HCT116 (cell line): ENCODE results near the gene GUK1. TPM values are rescaled to one million over a fixed set of nuclear protein-coding genes. Genes with fewer than 3 reads are reported as not detected.

Source experiments
- ATAC-seq: fragments of 200-7000 bp; cut with Tn5 transposase; 2 replicates; pipeline ENCODE4 v1.9.1; 2020; ENCODE audit warnings: mild to moderate bottlenecking, moderate library complexity
- BruUV-seq: library from RNA; stranded (reverse); fragments of 400-500 nt; replicated peaks from 2 replicates; lab custom pipeline; 2021; lab: Mats Ljungman, UMichigan
- CTCF ChIA-PET: fragments of 300-600 bp; sonication (Branson Sonifier 250); formaldehyde crosslinking; loops from one replicate; lab custom pipeline; 2021; ENCODE audit warnings: antibody characterized with exemption; lab: Charles Lee
- POLR2A ChIA-PET: fragments of 300-600, 350-600 bp; sonication (Branson Sonifier 250); formaldehyde crosslinking; loops from one replicate; lab custom pipeline; 2021; ENCODE audit warnings: antibody characterized with exemption; lab: Charles Lee
- RAD21 ChIA-PET, 2 experiments: fragments of 300-600 bp; sonication (Branson Sonifier 250); formaldehyde crosslinking; loops; one replicate each; lab custom pipeline; 2023; ENCODE audit warnings: low total read pairs in 2 of 2; ENCODE audit not compliant: uncharacterized antibody in 2 of 2, unreplicated experiment in 2 of 2, low non-redundant PET in 1 of 2; lab: Charles Lee
- DNase-seq: peaks from one replicate; pipeline ENCODE4 v3.0.0-alpha.2; 2010; ENCODE audit warnings: low read depth, low spot score
- H2AFZ ChIP-seq: fragments of 200-600 bp; shearing (Covaris generic), sonication (generic); 2 replicates; pipeline ENCODE4 v1.6.1; 2017; ENCODE audit warnings: low read depth, mixed run types, mixed read lengths, antibody characterized with exemption, low read length; ENCODE audit not compliant: poor library complexity, severe bottlenecking
- H3K27ac ChIP-seq: 2 replicates; pipeline ENCODE4 v1.5.1; 2012; ENCODE audit warnings: low read depth, low read length
- H3K27me3 ChIP-seq: fragments of 200-600 bp; sonication (generic); 2 replicates; pipeline ENCODE4 v1.6.1; 2016; ENCODE audit warnings: mixed run types, low read length, mixed read lengths; ENCODE audit not compliant: insufficient read depth
- H3K36me3 ChIP-seq, 2 experiments: fragments of 200-500 bp in 1 of 2; fragments of 200-600 bp in 1 of 2; sonication (Bioruptor generic) in 1 of 2; sonication (generic) in 1 of 2; 2 replicates each; pipeline versions ENCODE4 v1.5.1 to v1.6.1; 2014 to 2016; ENCODE audit warnings: low read length in 2 of 2, inconsistent platforms in 1 of 2, mixed read lengths in 1 of 2, mixed run types in 1 of 2; ENCODE audit not compliant: insufficient read depth in 2 of 2, control insufficient read depth in 1 of 2
- H3K4me1 ChIP-seq, 2 experiments: fragments of 200-600 bp in 1 of 2; sonication (generic) in 1 of 2; 2 replicates each; pipeline versions ENCODE4 v1.5.1 to v1.6.1; 2012 to 2017; ENCODE audit warnings: low read length in 2 of 2, inconsistent platforms in 1 of 2, mild to moderate bottlenecking in 1 of 2, mixed read lengths in 1 of 2, mixed run types in 1 of 2, moderate library complexity in 1 of 2; ENCODE audit not compliant: insufficient read depth in 2 of 2, control insufficient read depth in 1 of 2
- H3K4me2 ChIP-seq: fragments of 200-600 bp; sonication (generic); 2 replicates; pipeline ENCODE4 v1.6.1; 2017; ENCODE audit warnings: mixed run types, low read length, mixed read lengths
- H3K4me3 ChIP-seq, 2 experiments: fragments of 200-600 bp in 1 of 2; sonication (generic) in 1 of 2; replicated peaks in 1 of 2; 2 replicates each; pipeline ENCODE4 v1.5.1; 2011 to 2016; ENCODE audit warnings: low read length in 2 of 2, control low read depth in 1 of 2, low read depth in 1 of 2, mild to moderate bottlenecking in 1 of 2, mixed read lengths in 1 of 2, mixed run types in 1 of 2
- H3K79me2 ChIP-seq: fragments of 200-600 bp; sonication (generic); 2 replicates; pipeline ENCODE4 v1.6.1; 2017; ENCODE audit warnings: mild to moderate bottlenecking, mixed run types, low read length, moderate library complexity, mixed read lengths; ENCODE audit not compliant: insufficient read depth
- H3K9ac ChIP-seq: fragments of 200-600 bp; sonication (generic); 2 replicates; pipeline ENCODE4 v1.6.1; 2016; ENCODE audit warnings: low read length, mixed read lengths
- H3K9me2 ChIP-seq: fragments of 200-600 bp; sonication (generic), shearing (Covaris generic); 2 replicates; pipeline ENCODE4 v1.6.1; 2017; ENCODE audit warnings: mixed run types, mild to moderate bottlenecking, moderate library complexity; ENCODE audit not compliant: insufficient read depth
- H3K9me3 ChIP-seq, 2 experiments: fragments of 200-500 bp in 1 of 2; fragments of 200-600 bp in 1 of 2; sonication (Bioruptor generic) in 1 of 2; sonication (generic) in 1 of 2; 2 replicates each; pipeline ENCODE4 v1.6.1; 2014 to 2017; ENCODE audit warnings: low read length in 2 of 2, mixed read lengths in 2 of 2, inconsistent platforms in 1 of 2, low read depth in 1 of 2, mild to moderate bottlenecking in 1 of 2, mixed run types in 1 of 2, moderate library complexity in 1 of 2; ENCODE audit not compliant: control insufficient read depth in 1 of 2, insufficient read depth in 1 of 2
- H4K20me1 ChIP-seq: fragments of 200-600 bp; sonication (generic), shearing (Covaris generic); 2 replicates; pipeline ENCODE4 v1.6.1; 2017; ENCODE audit warnings: mixed run types, mild to moderate bottlenecking, moderate library complexity; ENCODE audit not compliant: insufficient read depth
- CBX3 ChIP-seq: IDR thresholded peaks from 2 replicates; pipeline ENCODE4 v1.6.1; 2012; ENCODE audit warnings: low read depth
- CEBPB ChIP-seq: IDR thresholded peaks from 2 replicates; pipeline ENCODE4 v1.6.1; 2012; ENCODE audit warnings: low read depth
- EGR1 ChIP-seq: IDR thresholded peaks from 2 replicates; pipeline ENCODE4 v1.6.1; 2012; ENCODE audit warnings: low read depth
- EZH2 ChIP-seq: fragments of 200-600 bp; sonication (generic); IDR thresholded peaks from 2 replicates; pipeline ENCODE4 v1.6.1; 2017; ENCODE audit warnings: antibody characterized with exemption, mixed run types
- EZH2phosphoT487 ChIP-seq: fragments of 200-600 bp; IDR thresholded peaks from 2 replicates; pipeline ENCODE4 v1.6.1; 2018; ENCODE audit warnings: antibody characterized with exemption, borderline replicate concordance
- FOSL1 ChIP-seq: IDR thresholded peaks from 2 replicates; pipeline ENCODE4 v1.6.1; 2012; ENCODE audit warnings: low read depth
- JUND ChIP-seq: IDR thresholded peaks from 2 replicates; pipeline ENCODE4 v1.6.1; 2012
- POLR2A ChIP-seq: IDR thresholded peaks from 2 replicates; pipeline ENCODE4 v1.7.0; 2011; ENCODE audit warnings: borderline replicate concordance; ENCODE audit not compliant: insufficient read depth, insufficient read length; ENCODE audit errors: extremely low read depth
- POLR2AphosphoS5 ChIP-seq: IDR thresholded peaks from 2 replicates; pipeline ENCODE4 v1.6.1; 2011; ENCODE audit warnings: mild to moderate bottlenecking, low read depth, low read length, moderate library complexity
- RAD21 ChIP-seq: IDR thresholded peaks from 2 replicates; pipeline ENCODE4 v1.6.1; 2012; ENCODE audit warnings: low read depth, mild to moderate bottlenecking
- SP1 ChIP-seq: IDR thresholded peaks from 2 replicates; pipeline ENCODE4 v1.6.1; 2012; ENCODE audit warnings: low read depth
- TCF7L2 ChIP-seq: IDR thresholded peaks from 2 replicates; pipeline ENCODE4 v1.7.0; 2011; ENCODE audit warnings: borderline replicate concordance, inconsistent platforms; ENCODE audit not compliant: insufficient read depth, insufficient read length; ENCODE audit errors: extremely low read depth
- YY1 ChIP-seq: IDR thresholded peaks from 2 replicates; pipeline ENCODE4 v1.6.1; 2011; ENCODE audit warnings: low read length, low read depth, moderate library complexity, mild to moderate bottlenecking; ENCODE audit not compliant: insufficient replicate concordance; ENCODE audit errors: extremely low read depth
- ZFX ChIP-seq: fragments of 450-650 bp; IDR thresholded peaks from 2 replicates; pipeline ENCODE4 v1.6.1; 2017
- ZNF274 ChIP-seq: fragments of 200-500 bp; sonication (Bioruptor generic); IDR thresholded peaks from 2 replicates; pipeline ENCODE4 v1.6.1; 2014; ENCODE audit warnings: mild to moderate bottlenecking, low read depth, low read length, inconsistent platforms
- intact Hi-C: fragments of 100-400 bp; cut with micrococcal nuclease; formaldehyde crosslinking; loops from 2 replicates; pipeline ENCODE4 v1.10.0; 2022
- total RNA-seq: library from RNA; stranded (reverse); gene quantifications from one replicate; pipeline ENCODE4 v1.2.1, GENCODE V29; 2021; ENCODE audit not compliant: unreplicated experiment
- TF ChIP-seq, protein P1 (sequence below), 3 experiments: fragments of 200-600 bp in 1 of 3; sonication (generic) in 1 of 3; IDR thresholded peaks in 2 of 3; conservative IDR thresholded peaks in 1 of 3; 2 replicates each; pipeline ENCODE4 v1.5.1; 2012 to 2017; ENCODE audit warnings: low read depth in 2 of 3, low read length in 2 of 3, antibody characterized with exemption in 1 of 3, borderline replicate concordance in 1 of 3, control low read depth in 1 of 3, mild to moderate bottlenecking in 1 of 3, mixed read lengths in 1 of 3, mixed run types in 1 of 3, moderate library complexity in 1 of 3; ENCODE audit not compliant: insufficient read depth in 1 of 3
- TF ChIP-seq, protein P2 (sequence below): IDR thresholded peaks from 2 replicates; pipeline ENCODE4 v1.6.1; 2012; ENCODE audit warnings: low read depth
- TF ChIP-seq, protein P3 (sequence below): IDR thresholded peaks from 2 replicates; pipeline ENCODE4 v1.6.1; 2011; ENCODE audit warnings: mild to moderate bottlenecking, low read length, moderate library complexity; ENCODE audit not compliant: insufficient replicate concordance; ENCODE audit errors: extremely low read depth
- TF ChIP-seq, protein P4 (sequence below): IDR thresholded peaks from 2 replicates; pipeline ENCODE4 v1.6.1; 2012

The GUK1 gene
- total RNA-seq, 1 experiment from 2014 or later: 145 TPM

DNA sequence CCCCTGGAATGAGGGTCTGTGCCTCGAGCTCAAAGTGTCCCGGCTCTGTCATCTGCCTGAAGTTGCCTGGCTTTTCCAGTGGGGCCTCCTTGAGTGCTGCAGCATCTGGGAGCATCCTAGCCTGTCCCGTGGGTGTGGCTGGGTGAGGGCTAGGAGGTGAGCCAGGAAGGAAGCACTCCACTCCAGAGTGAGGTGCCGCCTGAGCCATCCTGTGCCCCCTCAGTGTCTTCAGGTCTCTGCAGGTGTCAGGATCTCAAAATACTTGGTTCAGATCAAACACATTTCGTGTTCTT lies 37.0 kb downstream of the GUK1 start:
- Histone ChIP-seq H3K4me3 (no peak overlapping the region), H3K27me3 (no peaks in the 10 kb centered on the region), H3K9ac (no peak overlapping the region), H3K9me3 (no peaks in the 10 kb centered on the region), H4K20me1 (no peaks in the 10 kb centered on the region), H2AFZ (no peak overlapping the region), H3K79me2 (no peaks in the 10 kb centered on the region), H3K4me2 (no peak overlapping the region), H3K4me1 (peaks cover 5 to 25% of the 10 kb centered on the region in 2 experiments), H3K9me2 (no peaks in the 10 kb centered on the region), H3K36me3 (no peaks in the 10 kb centered on the region), H3K27ac (no peak overlapping the region)
- intact Hi-C loops: no loop called here
- RAD21 ChIA-PET: no interaction called here
- ATAC-seq: no peak
- no peak for TF ChIP-seq EGR1
- no peak for TF ChIP-seq TCF7L2
- no peak for TF ChIP-seq SP1
- no peak for TF ChIP-seq JUND
- no peak for TF ChIP-seq ZNF274
- TF ChIP-seq EZH2: no peak
- no peak for TF ChIP-seq CBX3
- TF ChIP-seq POLR2AphosphoS5: no peak
- TF ChIP-seq, protein P1, sequence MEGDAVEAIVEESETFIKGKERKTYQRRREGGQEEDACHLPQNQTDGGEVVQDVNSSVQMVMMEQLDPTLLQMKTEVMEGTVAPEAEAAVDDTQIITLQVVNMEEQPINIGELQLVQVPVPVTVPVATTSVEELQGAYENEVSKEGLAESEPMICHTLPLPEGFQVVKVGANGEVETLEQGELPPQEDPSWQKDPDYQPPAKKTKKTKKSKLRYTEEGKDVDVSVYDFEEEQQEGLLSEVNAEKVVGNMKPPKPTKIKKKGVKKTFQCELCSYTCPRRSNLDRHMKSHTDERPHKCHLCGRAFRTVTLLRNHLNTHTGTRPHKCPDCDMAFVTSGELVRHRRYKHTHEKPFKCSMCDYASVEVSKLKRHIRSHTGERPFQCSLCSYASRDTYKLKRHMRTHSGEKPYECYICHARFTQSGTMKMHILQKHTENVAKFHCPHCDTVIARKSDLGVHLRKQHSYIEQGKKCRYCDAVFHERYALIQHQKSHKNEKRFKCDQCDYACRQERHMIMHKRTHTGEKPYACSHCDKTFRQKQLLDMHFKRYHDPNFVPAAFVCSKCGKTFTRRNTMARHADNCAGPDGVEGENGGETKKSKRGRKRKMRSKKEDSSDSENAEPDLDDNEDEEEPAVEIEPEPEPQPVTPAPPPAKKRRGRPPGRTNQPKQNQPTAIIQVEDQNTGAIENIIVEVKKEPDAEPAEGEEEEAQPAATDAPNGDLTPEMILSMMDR (IDR thresholded peaks at IDR 0.05 in 2 of 3, conservative IDR thresholded peaks at IDR 0.05 in 1 of 3; ENCODE audit: borderline replicate concordance in 1 of 3, insufficient read depth in 1 of 3, low read depth in 2 of 3, low read length in 2 of 3): no peak
- TF ChIP-seq FOSL1: no peak
- no peak for TF ChIP-seq EZH2phosphoT487
- TF ChIP-seq, protein P2, sequence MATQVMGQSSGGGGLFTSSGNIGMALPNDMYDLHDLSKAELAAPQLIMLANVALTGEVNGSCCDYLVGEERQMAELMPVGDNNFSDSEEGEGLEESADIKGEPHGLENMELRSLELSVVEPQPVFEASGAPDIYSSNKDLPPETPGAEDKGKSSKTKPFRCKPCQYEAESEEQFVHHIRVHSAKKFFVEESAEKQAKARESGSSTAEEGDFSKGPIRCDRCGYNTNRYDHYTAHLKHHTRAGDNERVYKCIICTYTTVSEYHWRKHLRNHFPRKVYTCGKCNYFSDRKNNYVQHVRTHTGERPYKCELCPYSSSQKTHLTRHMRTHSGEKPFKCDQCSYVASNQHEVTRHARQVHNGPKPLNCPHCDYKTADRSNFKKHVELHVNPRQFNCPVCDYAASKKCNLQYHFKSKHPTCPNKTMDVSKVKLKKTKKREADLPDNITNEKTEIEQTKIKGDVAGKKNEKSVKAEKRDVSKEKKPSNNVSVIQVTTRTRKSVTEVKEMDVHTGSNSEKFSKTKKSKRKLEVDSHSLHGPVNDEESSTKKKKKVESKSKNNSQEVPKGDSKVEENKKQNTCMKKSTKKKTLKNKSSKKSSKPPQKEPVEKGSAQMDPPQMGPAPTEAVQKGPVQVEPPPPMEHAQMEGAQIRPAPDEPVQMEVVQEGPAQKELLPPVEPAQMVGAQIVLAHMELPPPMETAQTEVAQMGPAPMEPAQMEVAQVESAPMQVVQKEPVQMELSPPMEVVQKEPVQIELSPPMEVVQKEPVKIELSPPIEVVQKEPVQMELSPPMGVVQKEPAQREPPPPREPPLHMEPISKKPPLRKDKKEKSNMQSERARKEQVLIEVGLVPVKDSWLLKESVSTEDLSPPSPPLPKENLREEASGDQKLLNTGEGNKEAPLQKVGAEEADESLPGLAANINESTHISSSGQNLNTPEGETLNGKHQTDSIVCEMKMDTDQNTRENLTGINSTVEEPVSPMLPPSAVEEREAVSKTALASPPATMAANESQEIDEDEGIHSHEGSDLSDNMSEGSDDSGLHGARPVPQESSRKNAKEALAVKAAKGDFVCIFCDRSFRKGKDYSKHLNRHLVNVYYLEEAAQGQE: no peak
- TF ChIP-seq RAD21: no peak
- no peak for TF ChIP-seq CEBPB
- TF ChIP-seq, protein P3, sequence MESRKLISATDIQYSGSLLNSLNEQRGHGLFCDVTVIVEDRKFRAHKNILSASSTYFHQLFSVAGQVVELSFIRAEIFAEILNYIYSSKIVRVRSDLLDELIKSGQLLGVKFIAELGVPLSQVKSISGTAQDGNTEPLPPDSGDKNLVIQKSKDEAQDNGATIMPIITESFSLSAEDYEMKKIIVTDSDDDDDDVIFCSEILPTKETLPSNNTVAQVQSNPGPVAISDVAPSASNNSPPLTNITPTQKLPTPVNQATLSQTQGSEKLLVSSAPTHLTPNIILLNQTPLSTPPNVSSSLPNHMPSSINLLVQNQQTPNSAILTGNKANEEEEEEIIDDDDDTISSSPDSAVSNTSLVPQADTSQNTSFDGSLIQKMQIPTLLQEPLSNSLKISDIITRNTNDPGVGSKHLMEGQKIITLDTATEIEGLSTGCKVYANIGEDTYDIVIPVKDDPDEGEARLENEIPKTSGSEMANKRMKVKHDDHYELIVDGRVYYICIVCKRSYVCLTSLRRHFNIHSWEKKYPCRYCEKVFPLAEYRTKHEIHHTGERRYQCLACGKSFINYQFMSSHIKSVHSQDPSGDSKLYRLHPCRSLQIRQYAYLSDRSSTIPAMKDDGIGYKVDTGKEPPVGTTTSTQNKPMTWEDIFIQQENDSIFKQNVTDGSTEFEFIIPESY: no peak
- TF ChIP-seq POLR2A: no peak
- no peak for TF ChIP-seq ZFX
- no peak for TF ChIP-seq YY1
- TF ChIP-seq, protein P4, sequence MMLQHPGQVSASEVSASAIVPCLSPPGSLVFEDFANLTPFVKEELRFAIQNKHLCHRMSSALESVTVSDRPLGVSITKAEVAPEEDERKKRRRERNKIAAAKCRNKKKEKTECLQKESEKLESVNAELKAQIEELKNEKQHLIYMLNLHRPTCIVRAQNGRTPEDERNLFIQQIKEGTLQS: no peak
- no peak for DNase-seq
- POLR2A ChIA-PET: interaction anchor here (0.9 to 1.6 kb wide), 2 partner anchors 11 to 12 kb away, joined by 3 read pairs; no protein-coding TSS in a partner anchor
- CTCF ChIA-PET: interaction anchor here (0.6 kb wide), 1 partner anchor 36 kb away, joined by 3 read pairs; no protein-coding TSS in a partner anchor
- BruUV-seq: no TSS peak
